T follicular helper cell (primary cell): ENCODE measurements around the gene SLC17A8.
"Not testable (repeated sequence)": the region's sequence is repeated elsewhere in the genome, so short reads cannot be mapped to it uniquely, and the experiment has no call there.

ENCODE experiments used
- DNase-seq: peaks from one replicate; pipeline ENCODE4 v3.0.0-alpha.2; 2020; ENCODE audit warnings: low read depth

The SLC17A8 gene

DNA sequence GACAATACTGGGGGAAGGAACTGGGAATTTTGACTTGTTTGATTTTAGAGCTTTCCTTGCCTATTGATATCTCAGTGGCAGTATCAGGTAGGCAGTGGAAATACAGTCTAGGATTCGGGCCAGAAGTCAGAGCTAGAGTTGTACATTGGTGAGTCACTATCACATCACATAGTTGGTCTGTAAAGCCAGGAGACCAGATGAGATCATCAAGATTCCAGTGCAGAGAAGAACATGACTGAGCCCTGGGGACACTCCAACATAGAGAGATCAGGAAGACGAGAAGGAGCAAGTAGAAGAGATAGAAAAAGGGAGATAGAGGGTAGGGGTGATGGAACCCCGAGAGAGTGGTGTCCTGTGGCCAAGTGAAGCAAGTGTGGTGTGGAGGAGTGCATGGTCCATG lies 70.2 kb downstream of the SLC17A8 start:
- no peak for DNase-seq

DNA sequence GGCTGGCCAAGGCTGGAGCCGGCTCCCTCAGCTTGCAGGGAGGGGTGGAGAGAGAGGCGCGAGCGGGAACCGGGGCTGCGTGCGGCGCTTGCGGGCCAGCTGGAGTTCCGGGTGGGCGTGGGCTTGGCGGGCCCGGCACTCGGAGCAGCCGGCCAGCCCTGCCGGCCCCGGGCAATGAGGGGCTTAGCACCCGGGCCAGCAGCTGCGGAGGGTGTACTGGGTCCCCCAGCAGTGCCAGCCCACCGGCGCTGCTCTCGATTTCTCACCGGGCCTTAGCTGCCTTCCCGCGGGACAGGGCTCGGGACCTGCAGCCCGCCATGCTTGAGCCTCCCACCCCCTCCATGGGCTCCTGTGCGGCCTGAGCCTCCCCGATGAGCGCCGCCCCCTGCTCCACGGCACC lies 73.4 kb downstream of the SLC17A8 start:
- DNase-seq, result not testable (repeated sequence)

DNA sequence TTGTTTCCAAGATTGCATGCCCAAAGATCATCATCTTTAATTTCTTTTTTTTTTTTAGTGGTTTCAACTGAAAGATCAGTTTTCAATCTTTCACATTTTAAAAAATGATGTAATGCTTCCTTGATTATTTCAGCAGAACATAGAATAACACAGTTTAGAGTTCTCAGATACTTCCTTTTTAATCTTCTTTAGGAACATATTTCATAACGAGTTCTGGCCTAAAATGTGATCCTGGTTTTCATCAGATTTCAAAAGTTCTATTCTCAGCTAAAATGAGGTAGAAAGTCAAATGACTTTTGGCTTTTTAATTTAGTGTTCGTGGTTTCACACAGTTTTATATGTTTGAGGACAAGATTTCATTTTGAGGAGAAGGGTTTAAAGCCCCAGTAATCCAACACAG lies 76.8 kb downstream of the SLC17A8 start:
- no peak for DNase-seq

DNA sequence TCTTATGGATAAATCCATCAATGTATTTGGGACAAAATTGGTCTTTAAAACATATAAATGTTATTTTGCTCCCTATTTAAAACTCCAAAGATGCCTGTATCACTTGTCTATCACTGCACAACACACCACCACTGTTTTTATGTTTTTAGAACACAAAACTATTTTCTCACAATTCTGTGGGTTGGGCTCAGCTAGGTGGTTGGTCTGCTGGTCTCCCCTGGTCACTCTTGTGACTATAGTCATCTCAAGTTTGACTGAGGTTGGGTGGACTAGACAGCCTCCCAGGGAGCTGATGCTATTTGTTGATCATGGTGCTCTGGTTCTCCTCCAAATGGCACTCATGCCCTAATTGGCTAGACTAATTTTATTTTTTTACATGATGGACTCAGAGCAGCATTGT lies 77.3 kb downstream of the SLC17A8 start:
- DNase-seq, result no peak

DNA sequence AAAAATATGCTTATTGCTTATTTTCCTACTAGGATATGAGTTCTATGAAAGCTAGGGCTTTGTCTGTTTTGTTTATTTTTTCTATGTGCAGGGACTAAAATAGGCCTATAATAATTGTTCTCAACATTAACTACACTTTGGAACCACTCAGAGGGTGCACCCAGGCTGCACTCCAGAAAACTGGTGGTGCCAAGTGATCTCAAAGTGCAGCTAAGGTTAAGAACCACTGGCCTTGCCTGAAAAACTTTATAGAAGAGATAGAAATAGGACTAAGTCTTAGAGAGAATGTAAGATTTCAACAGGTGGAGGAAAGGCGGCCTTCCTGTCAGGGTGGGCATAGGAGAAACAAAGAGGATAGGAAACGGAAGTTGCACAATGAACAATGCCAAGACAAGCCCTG lies 79.1 kb downstream of the SLC17A8 start:
- no peak for DNase-seq

DNA sequence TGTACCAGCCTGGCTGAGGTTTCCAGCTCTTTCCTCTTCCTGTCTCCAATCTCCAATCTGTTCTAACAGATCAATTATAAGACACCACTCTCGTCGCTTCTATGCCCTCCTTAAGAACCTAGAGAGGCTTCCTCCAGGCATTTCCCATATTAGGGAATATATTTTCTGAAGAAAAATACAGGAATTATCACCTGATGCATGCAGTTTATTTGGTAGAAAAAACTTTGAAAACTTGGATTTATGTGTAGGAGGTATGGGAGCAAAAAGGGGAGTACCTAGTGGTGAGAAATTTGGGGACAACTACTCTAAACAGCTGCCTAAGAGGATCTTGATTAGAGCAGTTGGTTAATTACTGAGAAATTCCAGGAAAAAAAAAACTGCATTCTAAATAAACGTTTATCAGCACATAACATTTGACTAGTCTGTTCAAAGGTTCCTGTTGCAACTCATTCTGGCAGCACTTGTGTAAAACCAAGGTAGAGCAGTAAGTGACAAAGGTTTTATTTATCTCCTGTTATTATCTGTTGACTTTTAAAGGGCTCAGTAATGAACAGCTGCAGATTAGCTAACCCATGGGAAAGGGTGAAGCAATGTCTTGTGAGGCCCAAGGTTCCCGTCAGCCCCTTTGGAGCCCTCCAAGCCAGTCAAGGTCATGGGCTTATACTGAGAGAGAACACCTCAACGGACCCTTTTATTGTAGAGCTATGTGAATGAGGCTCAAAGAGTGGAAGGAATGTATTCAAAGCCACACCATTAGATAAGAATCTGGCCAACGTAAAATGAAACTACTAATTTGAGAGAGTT lies 80.4 kb downstream of the SLC17A8 start:
- DNase-seq, result no peak

DNA sequence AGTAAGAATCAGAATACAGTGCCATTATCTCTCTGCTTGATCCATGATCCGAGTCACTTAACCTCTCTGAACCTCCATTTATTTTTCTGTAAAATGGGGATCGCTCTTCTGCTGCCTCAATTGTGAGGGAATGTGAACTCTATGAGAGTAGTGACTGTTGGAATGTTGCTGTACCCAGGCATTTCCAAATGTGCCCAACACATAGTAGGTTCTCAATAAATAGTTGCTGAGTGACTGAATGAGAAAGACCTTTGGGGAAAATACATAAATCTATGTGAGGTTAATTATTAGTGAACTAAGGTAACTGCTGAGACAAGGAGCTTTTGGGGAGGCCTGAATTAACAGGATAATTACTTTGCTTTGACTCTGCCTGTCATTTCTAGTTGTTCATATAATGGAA lies 82.9 kb downstream of the SLC17A8 start:
- DNase-seq, result no peak

DNA sequence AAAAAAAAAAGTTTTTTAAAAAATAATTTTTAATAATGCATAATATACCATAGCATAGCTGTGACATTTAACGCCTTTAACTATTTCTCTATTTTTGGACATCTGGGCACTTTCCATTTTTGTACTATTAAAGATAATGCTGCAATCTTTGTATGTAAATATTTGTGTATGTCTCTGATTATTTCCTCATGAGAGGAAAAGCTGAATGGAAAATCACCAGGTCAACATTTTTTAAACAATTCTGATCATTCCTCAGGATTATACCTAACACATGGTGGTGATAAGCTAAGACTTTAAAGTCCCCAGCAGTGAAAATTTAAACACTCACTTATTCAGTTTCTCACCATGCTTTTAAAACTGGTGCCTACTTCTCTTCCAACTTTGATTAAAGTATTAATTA lies 85.5 kb downstream of the SLC17A8 start:
- DNase-seq, result no peak

DNA sequence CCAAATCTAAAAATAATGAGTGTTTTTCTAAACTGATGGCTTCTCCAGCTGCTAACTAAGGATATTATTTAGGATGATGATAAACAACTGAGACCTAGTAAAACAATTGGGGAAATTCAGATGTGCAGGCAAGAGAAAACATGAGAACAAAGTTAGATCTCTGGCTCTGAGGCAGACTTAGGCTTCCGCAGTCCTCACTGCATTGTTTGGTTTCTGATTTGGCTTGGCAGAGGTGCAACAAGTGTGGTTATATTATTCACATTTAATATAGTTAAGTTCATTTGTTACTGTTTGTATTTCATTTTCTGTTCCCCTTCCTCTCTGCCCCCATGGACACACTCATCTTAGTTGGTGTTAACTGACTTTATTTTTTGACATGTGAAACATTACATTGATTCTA lies 86.6 kb downstream of the SLC17A8 start:
- DNase-seq, result no peak

DNA sequence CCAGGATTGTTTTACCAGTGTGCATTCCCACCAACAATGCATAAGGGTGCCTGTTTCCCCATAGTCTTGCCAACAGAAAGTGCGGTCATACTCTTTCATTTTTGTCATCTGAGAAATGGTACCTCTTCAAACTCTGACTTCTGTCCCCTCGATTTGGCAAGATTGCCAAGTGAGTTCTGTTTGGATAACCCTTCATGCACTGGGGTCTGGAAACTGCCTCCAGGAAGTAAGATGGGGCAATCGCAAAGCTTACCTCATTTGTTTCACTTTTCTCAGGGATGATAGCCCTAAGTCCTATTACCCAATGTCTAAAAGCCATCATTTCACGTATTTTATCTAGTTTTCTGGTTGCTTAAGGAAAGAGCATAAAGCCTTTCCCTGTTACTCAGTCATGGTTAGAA lies 88.2 kb downstream of the SLC17A8 start:
- no peak for DNase-seq

DNA sequence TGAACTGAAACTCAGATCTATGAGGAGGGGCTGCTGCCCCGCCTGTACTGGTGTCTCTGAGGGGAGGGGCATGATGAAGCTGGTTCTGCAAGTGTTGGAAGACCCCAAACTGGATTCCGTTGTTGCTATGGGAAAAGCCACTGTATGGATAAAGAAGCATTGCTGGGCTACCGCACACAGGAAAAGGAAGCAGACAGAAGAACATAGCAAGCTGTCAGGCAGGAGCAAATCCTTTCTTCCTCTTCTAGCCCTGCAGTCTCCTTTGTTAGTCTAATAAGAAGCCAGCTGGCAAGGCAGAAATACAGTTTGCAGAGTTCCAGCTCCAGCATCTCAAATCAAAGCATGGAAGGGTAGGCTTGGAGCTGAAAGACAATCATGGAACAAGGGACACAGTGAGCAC lies 90.5 kb downstream of the SLC17A8 start:
- DNase-seq, result no peak

DNA sequence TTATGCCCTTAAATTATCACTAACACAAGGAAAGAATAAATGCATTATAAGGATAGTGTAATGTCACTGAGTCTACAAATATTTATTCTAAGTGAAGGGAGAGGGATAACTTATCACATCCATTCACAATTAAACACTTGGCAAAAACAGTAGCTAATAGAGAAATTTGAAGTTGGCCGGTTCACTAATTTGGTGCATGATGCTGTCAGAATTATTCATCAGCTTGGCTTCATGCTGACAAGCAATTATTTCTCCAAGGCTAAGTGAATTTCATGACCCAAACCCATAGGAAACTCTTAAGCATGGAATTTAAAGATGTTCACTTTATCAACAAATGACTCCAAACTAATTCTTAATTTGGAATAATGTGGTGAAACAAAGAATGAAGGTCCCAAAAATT lies 91.8 kb downstream of the SLC17A8 start:
- DNase-seq, result no peak

DNA sequence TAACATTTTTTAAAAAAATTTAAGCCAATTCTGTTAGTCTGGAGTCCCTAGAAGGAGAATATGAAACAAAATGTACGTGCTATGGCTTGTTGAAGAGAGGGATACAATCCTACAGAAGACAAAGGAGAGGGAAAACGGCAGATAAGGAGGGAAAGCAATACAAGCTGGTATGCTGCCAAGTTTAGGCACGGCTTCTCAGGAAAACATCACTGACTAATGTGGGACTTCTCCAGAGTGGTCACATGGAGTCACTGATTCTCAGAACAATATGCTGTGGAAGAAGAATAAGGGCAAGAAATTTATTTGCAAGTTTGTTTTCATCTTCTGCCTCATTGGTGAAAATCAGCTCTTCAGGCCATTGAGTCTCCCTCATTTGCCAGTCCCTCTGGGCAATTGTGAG lies 93.9 kb downstream of the SLC17A8 start:
- DNase-seq, result no peak

DNA sequence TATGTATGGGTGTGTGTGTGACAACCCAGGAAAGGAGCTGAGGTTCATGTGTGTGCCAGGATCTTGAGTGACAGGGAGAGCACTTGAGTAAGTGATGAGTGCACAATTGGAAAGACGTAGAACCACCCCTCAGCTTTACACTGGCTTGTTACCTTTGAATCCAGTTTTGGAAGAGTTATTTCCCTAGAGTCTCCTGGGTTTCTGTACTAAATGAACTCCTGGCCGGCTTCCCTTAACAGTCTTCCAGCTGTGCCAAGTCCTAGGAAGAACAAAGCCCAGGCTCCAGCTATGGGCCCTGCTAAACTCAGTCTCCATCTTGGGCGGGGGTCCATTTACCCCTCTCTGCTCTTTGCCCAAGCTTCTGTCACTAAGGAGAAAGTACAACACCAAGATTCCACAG lies 97.1 kb downstream of the SLC17A8 start:
- no peak for DNase-seq

DNA sequence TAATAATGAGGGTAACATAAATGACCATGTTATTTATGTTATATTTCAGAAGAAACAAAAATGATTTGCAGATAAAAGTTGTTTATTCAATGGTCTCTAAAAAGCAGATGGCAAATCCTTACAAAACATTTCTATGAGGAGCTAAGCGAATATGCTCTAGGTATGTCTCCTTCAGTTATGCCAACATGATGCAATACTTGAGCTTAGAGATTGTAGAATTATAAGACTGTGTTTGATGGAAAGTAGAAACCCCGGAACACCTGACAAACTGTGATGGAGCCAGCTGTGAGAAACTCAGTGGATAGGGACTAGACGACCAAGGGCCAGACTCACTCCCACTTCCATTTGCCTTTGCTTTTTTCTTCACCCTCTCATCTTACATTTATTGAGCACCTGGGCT lies 99.0 kb downstream of the SLC17A8 start:
- DNase-seq, result no peak

DNA sequence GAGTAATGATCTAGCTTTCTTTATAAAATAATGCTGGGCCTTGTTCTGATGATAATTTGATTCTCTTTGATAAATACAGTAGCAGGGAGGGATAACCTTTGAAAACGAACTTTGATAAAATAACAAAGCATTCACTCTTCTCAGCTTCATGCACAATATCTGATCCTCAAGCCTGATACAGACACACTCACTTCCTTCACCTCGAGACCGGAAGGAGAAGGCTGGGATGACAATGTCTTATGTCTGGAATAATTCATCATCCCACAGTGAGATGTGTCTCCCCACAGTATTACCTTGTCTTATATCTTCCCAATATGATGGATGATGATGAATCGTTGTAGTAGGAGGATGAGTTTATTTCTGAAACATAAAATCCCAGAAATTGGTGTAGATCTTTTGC lies 101.3 kb downstream of the SLC17A8 start:
- no peak for DNase-seq

DNA sequence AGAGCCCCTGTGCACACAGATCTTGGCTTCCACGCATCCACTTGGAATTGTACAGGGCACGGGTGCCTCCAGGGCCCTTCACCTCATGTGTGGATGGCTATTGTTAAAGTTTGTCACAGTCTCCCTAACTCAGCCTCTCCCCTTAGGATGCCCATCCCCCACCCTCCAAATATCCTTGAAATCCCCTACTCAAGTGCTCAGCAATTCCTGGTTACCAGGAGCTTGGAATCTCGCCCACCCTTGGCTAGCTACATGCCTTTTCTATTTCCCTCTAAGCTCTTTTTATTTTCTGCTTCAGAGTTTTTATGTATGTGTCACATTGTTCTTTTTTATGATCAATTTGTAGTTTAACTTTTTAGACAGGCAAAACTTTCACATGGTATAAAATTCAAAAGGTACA lies 103.8 kb downstream of the SLC17A8 start:
- DNase-seq, result no peak

DNA sequence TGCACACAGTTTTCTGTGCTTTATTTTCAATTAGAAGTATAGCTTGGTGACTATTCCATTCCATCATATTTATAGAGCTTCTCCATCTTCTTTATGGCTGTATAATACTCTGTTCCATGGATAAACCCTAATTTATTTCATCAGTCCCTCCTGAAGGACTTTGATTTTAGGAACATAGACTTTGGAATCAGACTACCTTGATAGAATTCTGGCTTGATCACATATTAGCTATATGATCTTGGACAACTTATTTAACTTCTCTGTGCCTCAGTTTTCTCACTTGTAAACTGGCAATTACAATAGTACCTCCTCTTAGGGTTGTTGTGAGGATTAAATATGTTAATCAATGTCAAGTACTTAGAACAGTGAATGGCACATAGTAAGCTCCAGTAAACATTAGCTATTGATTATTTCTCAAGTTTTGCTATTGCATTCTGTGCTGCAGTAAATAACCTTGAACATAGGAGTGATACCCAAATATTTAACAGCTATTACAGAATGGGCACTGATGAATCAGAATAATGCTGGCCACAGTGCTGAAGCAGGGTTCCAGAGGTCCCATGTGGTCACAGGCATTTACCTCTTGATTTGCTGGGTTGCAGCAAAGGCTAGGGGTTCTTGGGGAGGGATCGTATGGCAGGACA lies 104.6 kb downstream of the SLC17A8 start:
- DNase-seq, result no peak

DNA sequence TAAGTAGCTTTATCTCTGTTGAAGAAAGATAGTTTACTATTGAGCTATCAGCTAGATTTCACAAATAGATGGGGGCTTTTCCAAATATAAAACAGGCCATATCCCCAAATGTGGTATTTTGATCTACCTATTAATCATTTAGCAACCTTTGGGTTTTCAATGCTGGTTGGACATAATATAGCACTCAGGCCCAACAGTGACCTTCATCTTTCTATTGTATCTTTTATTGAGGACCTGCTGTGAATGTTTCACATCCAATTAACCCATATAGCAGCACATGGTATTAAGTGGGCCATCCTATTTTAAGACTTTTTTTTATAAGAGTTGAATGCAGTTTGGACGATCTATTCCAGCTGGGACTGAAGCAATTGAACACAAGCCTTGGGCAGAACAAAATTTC lies 106.8 kb downstream of the SLC17A8 start:
- DNase-seq, result no peak

DNA sequence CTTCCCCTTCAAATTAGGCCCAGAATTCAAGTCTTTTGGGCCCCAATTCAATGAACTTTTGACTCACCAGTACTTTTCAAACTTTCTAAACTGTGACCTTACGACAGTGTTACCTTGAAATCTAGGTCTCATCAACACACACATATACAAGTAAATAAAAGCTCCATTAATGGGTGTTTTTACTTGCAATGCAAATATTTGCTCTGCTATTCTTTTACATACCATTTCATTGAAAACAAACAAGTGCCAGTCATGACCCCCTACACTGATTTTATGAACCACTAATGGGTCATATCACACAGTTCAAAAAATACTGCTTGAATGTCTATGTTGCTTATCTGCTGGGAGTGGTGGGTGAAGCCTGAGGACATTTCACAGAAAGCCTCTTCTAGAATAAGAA lies 107.7 kb downstream of the SLC17A8 start:
- DNase-seq, result no peak

DNA sequence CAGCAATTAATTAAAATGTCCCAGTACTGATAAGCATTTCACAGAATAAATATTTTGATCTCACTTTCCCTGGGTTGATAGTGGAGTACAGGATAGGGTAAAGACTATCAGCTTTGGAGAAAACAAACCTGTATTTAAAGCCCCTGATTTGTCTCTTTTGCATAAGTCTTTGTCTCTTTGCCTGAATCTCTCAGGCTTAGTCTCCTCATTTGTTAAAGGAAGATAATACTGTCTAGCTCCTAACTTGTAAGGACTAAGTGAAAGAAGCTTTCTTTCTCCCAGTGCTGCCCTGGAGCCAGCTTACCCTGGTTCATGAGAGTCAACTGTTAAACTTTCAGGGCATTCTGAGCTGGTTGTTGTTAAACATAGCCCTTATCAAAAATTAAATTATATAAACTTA lies 111.3 kb downstream of the SLC17A8 start:
- no peak for DNase-seq
